C4-2B (cell line): ENCODE results near the gene ITPKC.

Experiments used
- ZFX ChIP-seq: fragments of 450-650 bp; IDR thresholded peaks from 2 replicates; pipeline ENCODE4 v1.6.1; 2017
- TF ChIP-seq, protein P1 (sequence below): fragments of 450-650 bp; conservative IDR thresholded peaks from 2 replicates; pipeline ENCODE4 v1.5.1; 2017; ENCODE audit warnings: mild to moderate bottlenecking

DNA sequence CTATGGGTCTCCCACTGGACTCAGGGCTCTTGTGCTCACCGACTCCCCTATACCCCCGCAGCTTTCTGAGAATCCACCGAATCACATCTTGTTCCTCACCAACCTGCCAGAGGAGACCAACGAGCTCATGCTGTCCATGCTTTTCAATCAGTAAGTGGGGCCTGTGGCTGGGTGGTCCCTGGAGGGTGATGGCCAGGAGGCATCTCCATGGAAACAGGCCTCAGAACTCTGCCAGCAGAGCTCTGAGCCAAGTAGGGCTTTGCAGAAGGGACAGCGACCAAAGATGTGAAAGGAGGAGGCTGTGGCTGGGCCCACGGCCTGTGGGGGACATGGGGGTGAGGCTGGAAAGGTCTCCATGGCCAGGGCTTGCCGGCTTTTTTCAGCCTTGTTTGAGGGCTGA lies 46.6 kb downstream of the ITPKC start:
- TF ChIP-seq, protein P1, sequence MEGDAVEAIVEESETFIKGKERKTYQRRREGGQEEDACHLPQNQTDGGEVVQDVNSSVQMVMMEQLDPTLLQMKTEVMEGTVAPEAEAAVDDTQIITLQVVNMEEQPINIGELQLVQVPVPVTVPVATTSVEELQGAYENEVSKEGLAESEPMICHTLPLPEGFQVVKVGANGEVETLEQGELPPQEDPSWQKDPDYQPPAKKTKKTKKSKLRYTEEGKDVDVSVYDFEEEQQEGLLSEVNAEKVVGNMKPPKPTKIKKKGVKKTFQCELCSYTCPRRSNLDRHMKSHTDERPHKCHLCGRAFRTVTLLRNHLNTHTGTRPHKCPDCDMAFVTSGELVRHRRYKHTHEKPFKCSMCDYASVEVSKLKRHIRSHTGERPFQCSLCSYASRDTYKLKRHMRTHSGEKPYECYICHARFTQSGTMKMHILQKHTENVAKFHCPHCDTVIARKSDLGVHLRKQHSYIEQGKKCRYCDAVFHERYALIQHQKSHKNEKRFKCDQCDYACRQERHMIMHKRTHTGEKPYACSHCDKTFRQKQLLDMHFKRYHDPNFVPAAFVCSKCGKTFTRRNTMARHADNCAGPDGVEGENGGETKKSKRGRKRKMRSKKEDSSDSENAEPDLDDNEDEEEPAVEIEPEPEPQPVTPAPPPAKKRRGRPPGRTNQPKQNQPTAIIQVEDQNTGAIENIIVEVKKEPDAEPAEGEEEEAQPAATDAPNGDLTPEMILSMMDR, result no peak
- TF ChIP-seq ZFX, result no peak
